Islet precursor cell (in vitro differentiated cells): ENCODE results near the gene MPV17L.
"Not testable (repeated sequence)": the region's sequence is repeated elsewhere in the genome, so short reads cannot be mapped to it uniquely, and the experiment has no call there.

Experiments used
- DNase-seq: peaks from one replicate; pipeline ENCODE4 v3.0.0-alpha.2; 2018

The MPV17L gene

DNA sequence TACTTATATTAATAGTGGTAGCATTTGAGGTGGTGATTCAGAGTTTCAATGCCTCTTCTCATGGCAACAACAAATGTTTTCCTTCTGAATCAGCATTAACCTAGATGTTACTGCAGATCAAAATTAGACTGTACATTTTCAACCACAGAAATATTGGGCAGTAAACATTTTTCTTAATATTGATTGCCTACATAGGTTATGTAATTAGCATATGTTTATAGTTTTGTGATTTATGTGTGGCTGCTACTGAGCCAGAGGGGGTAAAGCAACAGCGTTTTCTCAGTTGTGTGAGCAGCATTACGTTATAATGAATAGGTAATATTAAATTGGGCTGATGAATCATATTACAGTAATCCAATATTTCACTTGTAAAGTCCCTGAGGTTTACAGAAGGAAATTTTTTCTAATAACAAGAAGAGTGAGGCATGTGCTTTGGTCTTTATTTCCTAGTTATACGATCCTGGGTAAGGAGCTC is 20.0 kb downstream of the MPV17L start:
- DNase-seq = no peak

DNA sequence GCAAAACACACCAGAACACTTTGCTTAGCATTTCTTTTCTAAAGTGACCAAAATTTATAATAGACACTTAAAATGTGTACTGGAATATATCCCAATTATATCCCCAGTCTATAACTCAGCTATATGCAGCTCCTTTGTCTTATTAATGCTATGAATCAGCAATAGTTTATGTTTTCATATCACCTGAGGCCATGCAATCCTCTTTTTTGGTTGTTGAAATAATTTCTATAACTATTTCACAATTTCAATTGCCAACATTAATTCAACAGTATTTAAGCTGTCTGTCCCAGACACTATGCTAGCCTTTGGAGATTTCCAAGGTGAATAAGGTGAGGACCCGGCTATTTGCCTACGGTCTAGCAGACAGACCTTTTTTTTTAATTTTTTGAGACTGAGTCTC is 21.6 kb downstream of the MPV17L start:
- no peak for DNase-seq

DNA sequence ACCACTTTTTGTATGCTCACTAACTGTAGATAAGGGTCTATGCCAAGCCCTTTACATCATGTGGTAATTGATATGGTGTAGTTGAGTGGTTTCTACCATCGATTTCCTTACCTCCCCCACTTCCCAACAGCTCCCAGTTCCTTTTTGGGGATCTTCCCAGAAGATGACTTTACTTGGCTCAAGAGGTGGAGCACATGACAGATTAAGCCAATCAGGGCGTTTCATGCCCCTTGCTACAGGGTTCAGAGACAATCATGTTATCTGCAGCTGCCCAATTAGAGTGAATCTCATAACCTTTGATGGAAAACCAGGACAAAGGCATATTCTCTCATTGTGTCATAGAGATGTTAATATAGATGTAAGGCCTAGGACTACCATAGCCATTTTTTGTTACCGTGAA is 22.7 kb downstream of the MPV17L start:
- no peak for DNase-seq

DNA sequence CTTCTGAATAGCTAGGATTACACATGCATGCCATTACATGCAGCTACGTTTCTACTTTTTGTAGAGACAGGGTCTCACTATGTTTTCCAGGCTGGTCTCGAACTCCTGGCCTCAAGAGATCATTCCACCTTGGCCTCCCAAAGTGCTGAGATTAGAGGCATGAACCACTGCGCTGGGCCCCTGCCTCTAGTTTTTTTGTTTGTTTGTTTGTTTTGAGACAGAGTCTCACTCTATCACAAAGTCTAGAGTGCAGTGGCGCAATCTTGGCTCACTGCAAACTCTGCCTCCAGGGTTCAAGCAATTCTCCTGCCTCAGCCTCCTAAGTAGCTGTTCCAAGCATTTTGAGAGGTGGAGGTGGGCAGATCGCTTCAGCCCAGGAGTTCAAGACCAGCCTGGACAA is 26.1 kb downstream of the MPV17L start:
- not testable (repeated sequence) for DNase-seq

DNA sequence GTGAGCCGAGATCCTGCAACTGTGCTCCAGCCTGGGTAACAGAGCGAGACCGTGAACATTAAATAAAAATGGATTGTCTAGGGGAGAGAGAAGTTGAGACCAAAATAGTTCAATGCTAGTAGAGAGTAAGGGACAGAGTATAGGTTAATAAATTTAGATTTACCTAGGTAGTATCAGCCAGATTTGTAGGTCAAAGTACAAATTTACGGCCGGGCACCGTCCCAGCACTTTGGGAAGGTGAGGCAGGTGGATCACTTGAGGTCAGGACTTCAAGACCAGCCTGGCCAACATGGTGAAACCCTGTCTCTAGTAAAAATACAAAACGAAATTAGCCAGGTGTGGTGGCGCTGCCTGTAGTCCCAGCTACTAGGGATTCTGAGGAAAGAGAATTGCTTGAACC is 26.7 kb downstream of the MPV17L start:
- DNase-seq = no peak

DNA sequence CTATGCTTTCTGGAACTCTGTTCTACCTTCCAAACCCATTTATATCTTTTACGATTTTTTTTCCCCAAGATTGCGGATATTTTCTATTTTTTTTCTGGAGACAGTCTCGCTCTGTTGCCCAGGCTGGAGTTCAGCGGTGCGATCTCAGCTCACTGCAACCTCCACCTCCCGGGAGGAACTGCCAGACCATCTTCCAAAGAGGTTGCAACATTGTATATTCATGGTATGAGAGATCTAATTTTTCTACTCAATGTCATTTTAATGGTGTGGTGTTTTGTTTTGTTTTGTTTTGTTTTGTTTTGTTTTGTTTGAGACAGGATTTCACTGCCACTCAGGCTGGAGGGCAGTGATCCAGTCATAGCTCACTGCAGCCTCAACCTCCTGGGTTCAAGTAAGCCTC is 30.3 kb downstream of the MPV17L start:
- DNase-seq = no peak

DNA sequence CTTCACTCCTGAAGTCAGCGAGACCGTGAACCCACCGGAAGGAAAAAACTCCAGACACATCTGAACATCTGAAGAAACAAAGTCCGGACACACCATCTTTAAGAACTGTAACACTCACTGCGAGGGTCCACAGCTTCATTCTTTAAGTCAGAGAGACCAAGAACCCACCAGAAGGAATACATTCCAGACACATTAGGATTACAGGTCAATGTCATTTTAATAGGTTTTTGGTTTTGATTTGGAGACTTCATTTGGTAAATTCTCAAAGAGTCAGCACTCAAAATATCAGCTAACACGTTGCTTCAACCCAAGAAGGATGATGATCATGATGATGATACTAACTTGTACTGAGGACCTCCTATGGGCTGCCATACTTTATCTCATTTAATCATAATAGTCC is 31.2 kb downstream of the MPV17L start:
- no peak for DNase-seq

DNA sequence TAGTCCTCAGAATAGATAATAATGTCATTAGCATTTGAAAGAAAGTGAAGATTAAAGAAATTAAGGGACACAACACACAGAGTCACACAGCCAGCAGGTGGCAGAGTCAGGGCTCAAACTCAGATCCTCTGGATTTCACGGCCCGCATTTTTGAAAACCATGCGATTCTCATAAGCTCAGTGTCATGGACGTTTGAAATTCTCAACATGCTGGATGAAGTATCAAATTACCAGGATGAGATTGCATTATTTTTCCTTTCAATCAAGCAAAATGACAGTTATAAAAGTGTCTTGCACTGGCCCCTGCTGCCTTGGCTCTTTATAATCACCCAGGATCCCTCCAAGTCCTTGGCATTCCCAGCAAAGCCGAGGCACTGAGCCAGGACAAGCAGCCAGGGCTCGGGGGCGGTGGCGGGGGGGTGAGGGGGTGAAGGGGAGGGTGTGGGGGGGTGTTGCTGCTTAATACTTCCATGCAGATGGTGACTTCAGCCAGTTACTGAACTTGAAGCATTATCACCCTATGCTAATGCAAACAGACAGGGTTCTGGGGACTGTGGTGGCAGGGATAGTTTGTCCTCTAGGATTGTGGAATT is 32.2 kb downstream of the MPV17L start:
- no peak for DNase-seq

DNA sequence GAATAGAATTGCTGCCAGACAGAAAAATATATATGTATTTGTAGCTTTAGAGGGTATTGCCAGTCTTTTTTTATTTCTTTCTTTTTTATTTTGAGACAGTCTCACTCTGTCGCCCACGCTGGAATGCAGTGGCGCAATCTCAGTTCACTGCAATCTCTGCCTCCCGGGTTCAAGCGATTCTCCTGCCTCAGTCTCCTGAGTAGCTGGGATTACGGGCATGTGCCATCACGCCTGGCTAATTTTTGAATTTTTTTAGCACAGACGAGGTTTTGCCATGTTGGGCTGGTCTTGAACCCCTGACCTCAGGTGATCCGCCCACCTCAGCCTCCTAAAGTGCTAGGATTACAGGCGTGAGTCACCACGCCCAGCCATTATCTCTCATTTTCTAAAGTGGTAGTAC is 35.3 kb downstream of the MPV17L start:
- not testable (repeated sequence) for DNase-seq

DNA sequence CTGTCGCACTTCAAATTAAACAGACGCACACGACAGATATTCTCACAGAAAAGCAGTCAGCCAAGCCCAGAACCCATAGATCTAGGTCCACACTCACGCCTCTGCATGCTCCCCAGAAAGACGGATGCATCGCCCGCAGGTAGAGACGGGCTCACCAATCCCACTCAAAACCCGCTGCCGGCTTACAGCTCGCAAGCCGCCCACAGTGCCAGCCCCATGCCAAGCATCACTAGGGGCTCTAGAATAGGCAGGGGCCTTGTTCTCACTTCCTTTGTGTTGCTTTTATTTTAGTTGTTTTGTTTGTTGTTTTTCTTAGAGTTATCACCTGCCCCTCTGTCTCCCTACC is 38.5 kb downstream of the MPV17L start:
- DNase-seq = no peak

DNA sequence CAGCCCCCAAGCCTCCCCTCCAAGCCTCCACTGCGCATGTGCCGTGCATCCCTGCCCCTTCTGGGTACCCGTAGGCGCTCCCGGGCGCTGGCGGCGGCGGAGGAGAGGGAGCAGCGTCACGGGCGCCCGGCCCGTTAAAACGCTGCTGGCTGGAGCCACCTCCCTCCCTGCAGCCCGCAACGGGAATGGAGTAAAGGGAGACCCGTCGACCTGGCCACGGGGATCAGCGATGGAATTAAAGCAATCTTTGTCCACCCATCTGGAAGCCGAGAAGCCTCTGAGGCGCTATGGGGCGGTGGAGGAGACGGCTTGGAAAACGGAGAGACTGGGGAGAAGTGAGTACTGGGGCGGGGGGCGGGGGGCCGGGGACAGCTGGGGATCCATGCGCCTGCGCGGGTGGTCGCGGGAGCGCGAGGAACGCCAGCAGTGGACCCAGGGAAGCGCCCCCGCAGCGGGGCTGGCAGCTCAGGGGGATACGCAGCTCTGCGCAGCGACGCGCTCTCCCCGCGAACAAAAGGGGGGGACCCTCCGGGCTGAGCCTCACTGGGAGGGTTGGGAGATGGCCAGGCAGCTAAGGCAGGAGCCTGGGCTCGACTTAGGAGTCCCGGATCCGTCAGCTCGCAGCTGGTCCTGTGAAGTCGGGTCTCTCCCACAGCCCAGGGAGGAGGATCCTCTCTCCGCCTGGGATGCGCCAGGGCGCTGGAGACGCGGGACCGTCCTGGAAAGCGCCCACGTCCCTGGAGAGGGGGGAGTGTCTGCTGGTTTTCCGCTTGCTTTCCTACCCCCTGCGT is 39.1 kb downstream of the MPV17L start, which contains the start of gene BMERB1:
BMERB1 (plus strand) TSS at position 164 of the 791 bp plus-strand sequence; CDS start at position 230, 66 bp downstream.
- DNase-seq = peak; percentile 67

DNA sequence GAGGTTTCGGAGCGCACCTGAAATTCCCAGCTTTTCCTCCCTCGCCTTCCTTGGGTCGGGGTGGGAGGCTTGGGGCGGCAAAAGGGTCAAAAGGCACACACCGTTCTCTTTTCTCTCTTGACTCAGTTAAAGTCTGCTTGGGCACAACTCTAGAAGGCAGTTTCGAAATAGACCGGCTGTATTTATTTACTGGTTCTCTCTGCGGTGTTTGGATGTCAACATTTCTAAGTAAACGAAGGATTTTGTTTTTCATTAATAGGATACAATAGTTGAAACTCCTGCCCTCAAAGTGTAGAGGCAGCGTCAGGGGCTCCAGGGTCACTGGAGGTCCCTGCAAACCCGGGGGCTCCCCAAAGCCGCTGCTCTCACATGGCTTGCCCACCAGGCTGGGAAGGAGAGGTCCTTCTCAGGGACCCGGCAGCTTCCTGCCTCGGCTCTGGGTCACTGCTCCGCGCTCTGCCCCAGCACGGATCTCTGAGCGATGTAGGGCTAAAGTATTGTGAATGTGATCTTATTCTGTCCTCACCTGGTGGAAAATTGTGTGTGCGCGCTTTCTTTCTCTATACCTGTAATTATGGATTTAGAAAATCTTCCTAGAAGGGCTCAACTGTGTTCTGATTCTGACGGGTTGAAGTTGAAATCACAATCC is 39.8 kb downstream of the MPV17L start:
- no peak for DNase-seq

DNA sequence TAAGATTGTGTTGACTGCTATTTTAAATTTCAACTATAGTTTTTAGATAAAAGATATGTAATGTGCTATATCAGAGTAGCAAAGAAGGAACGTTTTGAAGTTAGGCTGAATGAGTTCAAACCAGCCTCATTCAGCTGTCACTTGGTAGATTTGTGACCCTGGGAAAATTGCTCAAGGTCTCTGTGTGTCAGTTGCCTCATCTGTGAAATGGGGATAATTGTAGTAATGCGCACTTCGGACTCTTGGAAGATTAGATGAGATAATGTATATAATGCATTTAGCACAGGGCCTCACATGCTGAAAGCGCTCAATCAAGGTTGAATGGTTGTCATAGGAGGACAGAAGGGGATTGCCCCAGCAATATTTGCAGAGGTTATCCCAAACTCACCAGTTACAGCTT is 43.5 kb downstream of the MPV17L start:
- no peak for DNase-seq

DNA sequence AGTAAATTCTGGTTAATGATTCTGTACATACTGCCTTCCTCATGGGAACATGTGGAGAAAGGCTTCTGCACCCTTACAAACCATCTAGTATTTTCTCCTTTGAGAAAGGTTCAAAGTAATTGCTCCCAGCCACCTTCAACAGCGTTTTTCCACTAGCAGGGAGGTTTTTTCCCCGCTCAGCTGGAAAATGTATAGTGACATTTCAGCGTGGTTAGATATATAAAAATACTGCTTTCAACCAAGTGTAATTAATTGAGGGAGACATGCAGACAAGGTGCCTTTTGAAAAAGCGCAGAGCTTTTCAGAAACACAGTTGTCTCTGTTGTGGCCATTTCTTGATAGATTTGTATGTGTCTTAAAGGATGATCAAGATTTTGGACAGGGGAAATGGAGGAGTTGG is 44.0 kb downstream of the MPV17L start:
- DNase-seq = no peak

DNA sequence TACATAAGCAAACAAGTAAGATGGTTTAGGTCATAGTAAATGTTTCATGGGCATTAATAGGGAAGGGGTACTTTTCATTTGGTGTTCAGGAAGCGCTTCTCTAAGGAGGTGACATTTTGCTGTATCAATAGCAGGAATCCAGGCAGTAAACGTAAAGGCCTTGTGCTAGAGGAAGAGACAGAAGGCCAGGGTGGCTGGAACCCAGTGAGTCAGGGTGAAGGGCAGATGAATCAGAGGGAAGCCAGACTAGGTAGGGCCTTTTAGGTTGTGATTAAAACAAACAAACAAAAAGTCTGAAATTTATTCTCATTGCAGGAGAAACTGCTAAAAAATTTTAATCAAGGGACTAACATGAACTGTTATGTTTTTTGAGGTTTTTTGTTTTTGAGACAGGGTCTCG is 45.3 kb downstream of the MPV17L start:
- DNase-seq = peak; percentile 54

DNA sequence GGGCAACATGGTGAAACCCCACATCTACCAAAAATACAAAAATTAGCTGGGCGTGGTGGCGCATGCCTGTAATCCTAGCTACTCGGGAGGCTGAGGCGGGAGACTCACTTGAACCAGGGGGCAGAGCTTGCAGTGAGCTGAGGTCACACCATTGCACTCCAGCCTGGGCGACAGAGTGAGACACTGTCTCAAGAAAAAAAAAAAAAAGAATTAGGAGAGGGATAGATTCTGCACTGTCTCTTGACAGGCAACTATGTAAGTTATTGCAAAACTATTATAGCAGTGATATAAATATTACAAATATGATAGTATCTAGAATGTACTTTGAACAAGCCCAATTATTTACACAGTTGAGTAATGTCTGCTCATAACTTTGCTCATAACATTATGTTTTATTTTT is 46.6 kb downstream of the MPV17L start:
- DNase-seq = not testable (repeated sequence)

DNA sequence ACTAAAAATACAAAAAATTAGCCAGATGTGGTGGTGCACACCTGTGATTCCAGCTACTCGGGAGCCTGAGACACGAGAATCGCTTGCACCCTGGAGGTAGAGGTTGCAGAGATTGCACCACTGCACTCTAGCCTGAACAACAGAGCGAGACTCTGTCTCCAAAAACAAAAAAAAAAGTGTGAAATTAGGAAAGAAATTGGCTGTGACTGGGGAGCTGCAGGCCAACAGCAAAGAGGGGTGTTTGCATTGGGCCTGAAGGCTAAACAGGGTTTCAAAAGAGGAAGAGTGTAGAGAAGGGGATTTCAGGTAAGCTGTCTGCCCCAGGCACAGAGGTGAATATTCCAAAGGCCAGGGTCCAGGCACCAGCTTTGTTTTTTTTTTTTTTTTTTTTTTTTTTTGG is 48.2 kb downstream of the MPV17L start:
- no peak for DNase-seq

DNA sequence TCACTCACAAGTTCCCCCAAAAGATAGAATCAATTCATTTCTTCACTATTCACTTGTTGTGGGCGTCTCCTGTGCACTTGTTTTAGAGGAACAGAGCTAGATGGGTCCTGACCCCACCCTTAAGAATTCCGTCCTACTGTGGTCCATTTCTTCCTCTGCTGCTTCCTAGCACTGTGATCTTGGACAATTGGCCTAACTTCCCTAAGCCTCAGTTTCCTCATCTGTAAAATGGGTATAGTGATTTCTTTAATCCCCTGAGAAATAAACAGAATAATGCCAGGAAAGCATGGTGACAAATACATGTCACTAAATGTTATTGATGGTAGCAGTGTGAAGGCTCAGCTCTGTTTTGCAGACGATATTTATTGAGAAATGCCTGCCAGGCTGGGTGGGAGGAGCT is 48.7 kb downstream of the MPV17L start:
- no peak for DNase-seq

DNA sequence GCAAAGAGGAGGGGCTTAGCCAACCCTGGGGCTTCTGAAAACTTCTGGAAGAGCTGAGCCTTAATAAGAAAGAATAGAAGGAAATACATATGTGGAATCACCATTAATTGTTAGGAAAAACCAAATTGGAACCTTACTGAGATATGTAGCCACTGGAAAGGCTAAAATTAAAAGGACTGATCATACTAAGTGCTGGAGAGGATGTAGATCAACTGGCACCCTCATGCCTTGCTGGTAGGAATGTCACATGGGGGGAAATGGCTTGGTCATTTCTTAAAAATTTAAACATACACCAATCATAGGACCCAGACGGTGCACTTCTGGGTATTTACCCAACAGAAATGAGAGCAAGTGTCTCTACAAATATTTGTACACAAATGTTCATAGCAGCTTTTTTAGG is 49.9 kb downstream of the MPV17L start:
- no peak for DNase-seq

DNA sequence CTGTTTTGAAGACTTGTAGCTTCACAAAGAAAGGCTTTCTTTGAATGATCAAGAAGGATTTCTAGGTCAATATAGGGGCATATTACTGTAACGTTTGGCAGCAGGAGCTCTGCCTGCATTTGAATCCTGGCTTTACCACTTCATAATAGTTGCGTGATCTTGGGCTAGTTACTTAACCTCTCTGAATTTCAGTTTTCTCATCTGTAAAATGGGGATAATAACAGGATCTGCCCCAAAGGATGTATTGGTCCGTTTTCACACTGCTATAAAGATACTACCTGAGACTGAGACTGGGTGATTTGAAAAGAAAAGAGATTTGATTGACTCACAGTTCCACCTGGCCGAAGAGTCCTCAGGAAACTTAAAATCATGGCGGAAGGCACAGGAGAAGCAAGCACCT is 51.3 kb downstream of the MPV17L start:
- DNase-seq = no peak

DNA sequence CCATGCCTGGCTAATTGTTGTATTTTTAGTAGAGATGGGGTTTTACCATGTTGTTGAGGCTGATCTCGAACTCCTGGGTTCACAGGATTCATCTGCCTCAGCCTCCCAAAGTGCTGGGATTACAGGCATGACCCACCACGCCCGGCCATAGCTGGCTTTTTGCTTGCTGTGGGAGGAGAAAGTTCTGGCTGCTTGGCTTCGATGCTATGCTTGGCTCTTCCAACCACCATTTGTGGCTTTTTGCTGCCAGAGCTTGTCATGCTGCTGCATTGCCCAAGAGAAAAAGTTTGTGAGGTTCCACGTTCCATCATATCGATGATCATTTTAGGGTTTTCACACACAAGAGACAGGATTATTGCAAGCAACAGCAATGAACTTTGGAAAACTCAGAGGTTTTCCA is 55.1 kb downstream of the MPV17L start:
- DNase-seq = no peak

DNA sequence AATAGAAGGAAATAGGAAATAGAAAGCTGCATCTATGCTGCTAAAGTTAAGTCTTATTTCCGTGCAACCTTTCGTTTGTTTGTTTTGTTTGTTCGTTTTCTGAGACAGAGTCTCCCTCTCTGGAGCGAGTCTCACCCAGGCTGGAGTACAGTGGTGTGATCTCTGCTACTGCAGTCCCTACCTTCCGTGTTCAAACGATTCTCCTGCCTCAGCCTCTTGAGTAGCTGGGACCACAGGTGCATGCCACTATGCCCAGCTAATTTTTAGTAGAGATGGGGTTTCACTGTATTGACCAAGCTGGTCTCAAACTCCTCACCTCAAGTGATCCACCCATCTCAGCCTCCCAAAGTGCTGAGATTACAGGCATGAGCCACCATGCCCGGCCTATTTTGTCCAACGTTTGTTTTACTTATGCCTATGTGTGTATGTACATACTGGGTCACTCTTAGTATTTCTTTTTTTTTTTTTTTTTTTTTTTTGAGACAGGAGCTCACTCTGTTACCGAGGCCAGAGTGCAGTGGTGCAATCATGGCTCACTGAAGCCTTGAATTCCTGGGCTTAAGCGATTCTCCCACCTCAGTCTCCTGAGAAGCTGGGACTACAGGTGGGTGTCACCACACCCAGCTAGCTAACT is 55.7 kb downstream of the MPV17L start:
- no peak for DNase-seq

DNA sequence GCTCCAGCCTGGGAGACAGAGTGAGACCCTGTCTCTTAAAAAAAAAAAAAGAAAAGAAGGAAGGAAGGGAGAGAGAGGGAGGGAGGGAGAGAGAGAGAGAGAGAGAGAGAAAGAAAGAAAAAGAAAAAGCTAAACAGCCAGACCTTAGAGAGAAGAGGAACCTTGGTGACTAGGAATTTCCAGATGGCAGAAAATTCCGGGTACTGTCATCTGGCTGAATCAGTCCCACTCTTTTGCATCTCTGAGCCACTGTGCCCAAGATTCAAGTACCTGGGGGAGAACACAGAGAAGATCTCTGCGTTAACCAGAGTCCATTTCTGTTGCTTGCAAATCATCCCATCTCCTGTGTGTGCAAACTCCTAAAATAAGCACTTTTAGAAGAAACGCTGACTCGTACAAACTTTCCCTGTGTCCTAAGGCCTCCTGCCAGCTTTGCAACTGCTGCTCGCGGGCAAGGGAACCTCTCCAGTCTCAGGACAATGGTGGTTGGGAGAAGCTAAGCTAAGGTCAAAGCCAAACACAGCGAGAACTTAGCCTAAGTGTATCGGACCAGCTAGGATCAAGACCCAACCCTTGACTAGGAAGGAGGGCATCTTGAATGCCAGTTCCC is 56.8 kb downstream of the MPV17L start:
- no peak for DNase-seq
